HEK293 (cell line): ENCODE measurements around the gene UQCC3.

ENCODE experiments used
- CTCF ChIA-PET: fragments of 350-600 bp; formaldehyde crosslinking; extraction: SDS; loops from one replicate; lab custom pipeline; 2021; ENCODE audit warnings: antibody characterized with exemption; lab: Yijun Ruan, JAX
- POLR2A ChIA-PET: fragments of 300-600 bp; formaldehyde crosslinking; extraction: SDS; loops from one replicate; lab custom pipeline; 2020; ENCODE audit warnings: antibody characterized with exemption, inconsistent platforms; lab: Yijun Ruan, JAX
- H3K27ac ChIP-seq: fragments of 200-500 bp; sonication (Bioruptor generic); 2 replicates; pipeline ENCODE4 v1.5.1; 2014; ENCODE audit warnings: low read depth, low read length, control low read depth, inconsistent platforms; ENCODE audit errors: extremely low read depth
- H3K36me3 ChIP-seq, 2 experiments: fragments of 200-500 bp in 1 of 2; sonication (Bioruptor generic) in 1 of 2; 1 replicate in 1 of 2; 2 replicates in 1 of 2; pipeline ENCODE4 v1.5.1; 2014 to 2017; ENCODE audit warnings: inconsistent platforms in 2 of 2, low read length in 2 of 2; ENCODE audit not compliant: control insufficient read depth in 2 of 2, insufficient read depth in 1 of 2
- H3K4me1 ChIP-seq: fragments of 200-500 bp; sonication (Bioruptor generic); 2 replicates; pipeline ENCODE4 v1.5.1; 2014; ENCODE audit warnings: mild to moderate bottlenecking, low read length, inconsistent platforms; ENCODE audit not compliant: control insufficient read depth, insufficient read depth
- H3K4me3 ChIP-seq: 2 replicates; pipeline ENCODE4 v1.5.1; 2011; ENCODE audit warnings: low read depth, mild to moderate bottlenecking, control low read depth, low read length, moderate library complexity
- H3K9me3 ChIP-seq: fragments of 200-500 bp; sonication (Bioruptor generic); 2 replicates; pipeline ENCODE4 v1.5.1; 2014; ENCODE audit warnings: low read depth, low read length, inconsistent platforms; ENCODE audit not compliant: control insufficient read depth, insufficient read depth
- KLF16 ChIP-seq: fragments of 450-650 bp; formaldehyde crosslinking; IDR thresholded peaks from 2 replicates; pipeline ENCODE4 v1.5.1; 2017; ENCODE audit warnings: missing biosample characterization, missing genetic modification characterization
- KLF9 ChIP-seq: fragments of 450-650 bp; formaldehyde crosslinking; IDR thresholded peaks from 2 replicates; pipeline ENCODE4 v1.5.1; 2016; ENCODE audit warnings: missing biosample characterization, missing genetic modification characterization, low read depth
- PATZ1 ChIP-seq: fragments of 450-650 bp; formaldehyde crosslinking; IDR thresholded peaks from 2 replicates; pipeline ENCODE4 v1.5.1; 2016; ENCODE audit warnings: missing biosample characterization, missing genetic modification characterization
- SP2 ChIP-seq: fragments of 450-650 bp; formaldehyde crosslinking; IDR thresholded peaks from 2 replicates; pipeline ENCODE4 v1.5.1; 2016; ENCODE audit warnings: missing biosample characterization, missing genetic modification characterization
- SP3 ChIP-seq: fragments of 450-650 bp; formaldehyde crosslinking; IDR thresholded peaks from 2 replicates; pipeline ENCODE4 v1.5.1; 2016; ENCODE audit warnings: missing biosample characterization, missing genetic modification characterization
- YY1 ChIP-seq: fragments of 450-650 bp; formaldehyde crosslinking; IDR thresholded peaks from 2 replicates; pipeline ENCODE4 v1.5.1; 2018; ENCODE audit warnings: missing biosample characterization, missing genetic modification characterization
- ZBTB17 ChIP-seq: fragments of 450-650 bp; formaldehyde crosslinking; IDR thresholded peaks from 2 replicates; pipeline ENCODE4 v1.5.1; 2016; ENCODE audit warnings: missing biosample characterization, missing genetic modification characterization
- ZBTB20 ChIP-seq: fragments of 450-650 bp; formaldehyde crosslinking; IDR thresholded peaks from 2 replicates; pipeline ENCODE4 v1.5.1; 2016; ENCODE audit warnings: missing biosample characterization, missing genetic modification characterization
- ZIC2 ChIP-seq: fragments of 450-650 bp; formaldehyde crosslinking; IDR thresholded peaks from 2 replicates; pipeline ENCODE4 v1.5.1; 2016; ENCODE audit warnings: missing biosample characterization, missing genetic modification characterization
- ZNF335 ChIP-seq: fragments of 450-650 bp; formaldehyde crosslinking; conservative IDR thresholded peaks from 2 replicates; pipeline ENCODE4 v1.5.1; 2016; ENCODE audit warnings: missing biosample characterization, missing genetic modification characterization
- ZNF391 ChIP-seq: fragments of 450-650 bp; formaldehyde crosslinking; IDR thresholded peaks from 2 replicates; pipeline ENCODE4 v1.5.1; 2016; ENCODE audit warnings: low read depth, missing biosample characterization, missing genetic modification characterization, borderline replicate concordance
- ZNF530 ChIP-seq: fragments of 450-650 bp; formaldehyde crosslinking; IDR thresholded peaks from 2 replicates; pipeline ENCODE4 v1.5.1; 2016; ENCODE audit warnings: low read depth, missing biosample characterization, missing genetic modification characterization
- ZNF626 ChIP-seq: fragments of 450-650 bp; sonication (Bioruptor Pico); formaldehyde crosslinking; IDR thresholded peaks from 2 replicates; pipeline ENCODE4 v1.5.1; 2018; ENCODE audit warnings: missing biosample characterization, missing genetic modification characterization, inconsistent platforms
- ZNF76 ChIP-seq: fragments of 450-650 bp; formaldehyde crosslinking; IDR thresholded peaks from 2 replicates; pipeline ENCODE4; 2016; ENCODE audit warnings: low read depth, missing biosample characterization, missing genetic modification characterization, borderline replicate concordance
- TF ChIP-seq, protein P1 (sequence below): fragments of 450-650 bp; formaldehyde crosslinking; IDR thresholded peaks from 2 replicates; pipeline ENCODE4 v1.5.1; 2016; ENCODE audit warnings: missing biosample characterization, missing genetic modification characterization
- TF ChIP-seq, protein P2 (sequence below): fragments of 450-650 bp; formaldehyde crosslinking; IDR thresholded peaks from 2 replicates; pipeline ENCODE4 v1.5.1; 2016; ENCODE audit warnings: missing biosample characterization, missing genetic modification characterization
- TF ChIP-seq, protein P3 (sequence below): fragments of 450-650 bp; formaldehyde crosslinking; IDR thresholded peaks from 2 replicates; pipeline ENCODE4 v1.5.1; 2016; ENCODE audit warnings: missing biosample characterization, missing genetic modification characterization

The UQCC3 gene

GRCh38 chr11:62709247-62710000 lies 38.0 kb downstream of the UQCC3 start (continued):
- TF ChIP-seq KLF9 (tag by site-specific recombination) (peak; percentile 62; the same call in 1 of the 2 replicates), ZNF335 (tag by site-specific recombination) (peak; percentile 41; the same call in 1 of the 2 replicates), YY1 (tag by site-specific recombination) (peak; percentile 97), KLF16 (tag by site-specific recombination) (0 out of 2 replicates have a peak, but pooled peaks have one; percentile 22), ZNF391 (tag by site-specific recombination) (no peak), ZBTB17 (peak; percentile 62; the same call in 1 of the 2 replicates), ZNF626 (tag by site-specific recombination) (no peak), ZBTB20 (tag by site-specific recombination) (peak; percentile 100), SP2 (tag by site-specific recombination) (0 out of 2 replicates have a peak, but pooled peaks have one; percentile 10), ZIC2 (tag by site-specific recombination) (peak; percentile 11; the same call in 1 of the 2 replicates), ZNF76 (tag by site-specific recombination) (0 out of 2 replicates have a peak, but pooled peaks have one; percentile 25), SP3 (peak; percentile 71), PATZ1 (tag by site-specific recombination) (peak; percentile 43; the same call in 1 of the 2 replicates)
- TF ChIP-seq, protein P1, sequence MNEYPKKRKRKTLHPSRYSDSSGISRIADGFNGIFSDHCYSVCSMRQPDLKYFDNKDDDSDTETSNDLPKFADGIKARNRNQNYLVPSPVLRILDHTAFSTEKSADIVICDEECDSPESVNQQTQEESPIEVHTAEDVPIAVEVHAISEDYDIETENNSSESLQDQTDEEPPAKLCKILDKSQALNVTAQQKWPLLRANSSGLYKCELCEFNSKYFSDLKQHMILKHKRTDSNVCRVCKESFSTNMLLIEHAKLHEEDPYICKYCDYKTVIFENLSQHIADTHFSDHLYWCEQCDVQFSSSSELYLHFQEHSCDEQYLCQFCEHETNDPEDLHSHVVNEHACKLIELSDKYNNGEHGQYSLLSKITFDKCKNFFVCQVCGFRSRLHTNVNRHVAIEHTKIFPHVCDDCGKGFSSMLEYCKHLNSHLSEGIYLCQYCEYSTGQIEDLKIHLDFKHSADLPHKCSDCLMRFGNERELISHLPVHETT (tag by site-specific recombination) = 0 out of 2 replicates have a peak, but pooled peaks have one; percentile 23
- TF ChIP-seq, protein P2, sequence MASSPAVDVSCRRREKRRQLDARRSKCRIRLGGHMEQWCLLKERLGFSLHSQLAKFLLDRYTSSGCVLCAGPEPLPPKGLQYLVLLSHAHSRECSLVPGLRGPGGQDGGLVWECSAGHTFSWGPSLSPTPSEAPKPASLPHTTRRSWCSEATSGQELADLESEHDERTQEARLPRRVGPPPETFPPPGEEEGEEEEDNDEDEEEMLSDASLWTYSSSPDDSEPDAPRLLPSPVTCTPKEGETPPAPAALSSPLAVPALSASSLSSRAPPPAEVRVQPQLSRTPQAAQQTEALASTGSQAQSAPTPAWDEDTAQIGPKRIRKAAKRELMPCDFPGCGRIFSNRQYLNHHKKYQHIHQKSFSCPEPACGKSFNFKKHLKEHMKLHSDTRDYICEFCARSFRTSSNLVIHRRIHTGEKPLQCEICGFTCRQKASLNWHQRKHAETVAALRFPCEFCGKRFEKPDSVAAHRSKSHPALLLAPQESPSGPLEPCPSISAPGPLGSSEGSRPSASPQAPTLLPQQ = 0 out of 2 replicates have a peak, but pooled peaks have one; percentile 31
- TF ChIP-seq, protein P3, sequence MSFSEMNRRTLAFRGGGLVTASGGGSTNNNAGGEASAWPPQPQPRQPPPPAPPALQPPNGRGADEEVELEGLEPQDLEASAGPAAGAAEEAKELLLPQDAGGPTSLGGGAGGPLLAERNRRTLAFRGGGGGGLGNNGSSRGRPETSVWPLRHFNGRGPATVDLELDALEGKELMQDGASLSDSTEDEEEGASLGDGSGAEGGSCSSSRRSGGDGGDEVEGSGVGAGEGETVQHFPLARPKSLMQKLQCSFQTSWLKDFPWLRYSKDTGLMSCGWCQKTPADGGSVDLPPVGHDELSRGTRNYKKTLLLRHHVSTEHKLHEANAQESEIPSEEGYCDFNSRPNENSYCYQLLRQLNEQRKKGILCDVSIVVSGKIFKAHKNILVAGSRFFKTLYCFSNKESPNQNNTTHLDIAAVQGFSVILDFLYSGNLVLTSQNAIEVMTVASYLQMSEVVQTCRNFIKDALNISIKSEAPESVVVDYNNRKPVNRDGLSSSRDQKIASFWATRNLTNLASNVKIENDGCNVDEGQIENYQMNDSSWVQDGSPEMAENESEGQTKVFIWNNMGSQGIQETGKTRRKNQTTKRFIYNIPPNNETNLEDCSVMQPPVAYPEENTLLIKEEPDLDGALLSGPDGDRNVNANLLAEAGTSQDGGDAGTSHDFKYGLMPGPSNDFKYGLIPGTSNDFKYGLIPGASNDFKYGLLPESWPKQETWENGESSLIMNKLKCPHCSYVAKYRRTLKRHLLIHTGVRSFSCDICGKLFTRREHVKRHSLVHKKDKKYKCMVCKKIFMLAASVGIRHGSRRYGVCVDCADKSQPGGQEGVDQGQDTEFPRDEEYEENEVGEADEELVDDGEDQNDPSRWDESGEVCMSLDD (tag by site-specific recombination) = peak; percentile 49

GRCh38 chr11:62710001-62710345 lies 38.5 kb downstream of the UQCC3 start:
- ChIA-PET POLR2A (interaction anchor here (0.8 to 3.4 kb wide), 6 partner anchors 15 to 131 kb away, joined by 3 to 11 read pairs (median 4); partner anchors contain the start of genes LBHD1, POLR2G, TUT1 and UQCC3), CTCF (interaction anchor here (1.1 kb wide), 2 partner anchors 16 to 77 kb away, joined by 3 read pairs; partner anchors contain the start of gene TMEM179B)
- Histone ChIP-seq H3K4me3 (no peak overlapping the region), H3K36me3 (peaks cover 0 to 93% of the 10 kb centered on the region in 2 experiments; a peak in 1 of 3 replicates), H3K4me1 (peaks cover 3% of the 10 kb centered on the region; the same call in 1 of the 2 replicates), H3K27ac (0 out of 2 replicates have a peak overlapping the region, but pooled peaks have one; percentile 18), H3K9me3 (no peaks in the 10 kb centered on the region)
- TF ChIP-seq ZNF335 (tag by site-specific recombination) (0 out of 2 replicates have a peak, but pooled peaks have one; percentile 4), ZNF530 (tag by site-specific recombination) (no peak), ZBTB20 (tag by site-specific recombination) (peak; percentile 81; the same call in 1 of the 2 replicates)
